HepG2 (cell line): ENCODE results near the gene TMEM167A. TPM values are rescaled to one million over a fixed set of nuclear protein-coding genes. Genes with fewer than 3 reads are reported as not detected.

Experiments used
- ARID2 ChIP-seq: sonication (generic); formaldehyde crosslinking; IDR thresholded peaks from 2 replicates; pipeline ENCODE4 v1.8.1; 2022; ENCODE audit warnings: mild to moderate bottlenecking, missing genetic modification reagents, borderline replicate concordance
- ARNT ChIP-seq: fragments of 450-650 bp; IDR thresholded peaks from 2 replicates; pipeline ENCODE4 v1.6.1; 2017
- E2F1 ChIP-seq: sonication (generic); formaldehyde crosslinking; IDR thresholded peaks from 2 replicates; pipeline ENCODE4 v1.5.0; 2020; ENCODE audit warnings: missing genetic modification reagents
- GATAD2A ChIP-seq: IDR thresholded peaks from 2 replicates; pipeline ENCODE4 v1.6.1; 2016
- KDM3A ChIP-seq: IDR thresholded peaks from 2 replicates; pipeline ENCODE4 v1.6.1; 2018; ENCODE audit warnings: low read depth, missing compliant biosample characterization
- KDM5B ChIP-seq: sonication (generic); formaldehyde crosslinking; IDR thresholded peaks from 2 replicates; pipeline ENCODE4 v1.4.0; 2020; ENCODE audit warnings: missing genetic modification reagents, mild to moderate bottlenecking, borderline replicate concordance
- MATR3 ChIP-seq: sonication (generic); formaldehyde crosslinking; IDR thresholded peaks from 2 replicates; pipeline ENCODE4 v1.4.0; 2020; ENCODE audit warnings: missing genetic modification reagents
- NFE2 ChIP-seq: sonication (generic); formaldehyde crosslinking; IDR thresholded peaks from 2 replicates; pipeline ENCODE4 v1.4.0; 2020; ENCODE audit warnings: missing genetic modification reagents
- TERF1 ChIP-seq: sonication (generic); formaldehyde crosslinking; IDR thresholded peaks from 2 replicates; pipeline ENCODE4 v1.8.0; 2022; ENCODE audit warnings: mild to moderate bottlenecking, missing genetic modification reagents, moderate library complexity
- TFDP1 ChIP-seq: IDR thresholded peaks from 2 replicates; pipeline ENCODE4 v1.6.1; 2016; ENCODE audit warnings: missing compliant biosample characterization, missing genetic modification reagents, borderline replicate concordance
- TRIM22 ChIP-seq: fragments of 450-650 bp; IDR thresholded peaks from 2 replicates; pipeline ENCODE4 v1.6.1; 2017
- ZBTB34 ChIP-seq: sonication (generic); formaldehyde crosslinking; IDR thresholded peaks from 2 replicates; pipeline ENCODE4 v1.8.0; 2022; ENCODE audit warnings: mild to moderate bottlenecking, missing genetic modification reagents
- ZNF407 ChIP-seq: sonication (generic); formaldehyde crosslinking; IDR thresholded peaks from one replicate; pipeline ENCODE4 v1.5.1; 2020; ENCODE audit warnings: mild to moderate bottlenecking, missing genetic modification reagents; ENCODE audit errors: not compliant biosample characterization
- polyA plus RNA-seq, 8 experiments: library from polyadenylated mRNA; depleted of rRNA in 3 of 8; stranded (reverse) in 7 of 8; unstranded in 1 of 8; fragments of >200 nt; fragmentation: Illumina TruSeq in 4 of 8; extraction: Trizol in 4 of 8; gene quantifications; 2 replicates each; pipeline versions ENCODE4 v1.2.1 to v1.2.3, GENCODE V29; 2011 to 2016; ENCODE audit warnings: low read depth in 4 of 8, missing spikeins in 1 of 8, mixed read lengths in 1 of 8; ENCODE audit not compliant: insufficient read depth in 1 of 8
- total RNA-seq, 5 experiments: library from RNA; depleted of rRNA; stranded (reverse); fragments of >200 nt; fragmentation: Illumina TruSeq; extraction: Trizol; gene quantifications; 2 replicates each; pipeline ENCODE4 v1.2.3, GENCODE V29; 2016; ENCODE audit warnings: low read depth in 1 of 5

The TMEM167A gene
- total and polyA plus RNA-seq, 2 of the 13 experiments (the other 11 are each of a cell fraction or from before 2014, with no cell fraction given), result 47.0 to 78.7 TPM

- TF ChIP-seq ZNF407 (CRISPR knock-in tag) (no peak), NFE2 (CRISPR knock-in tag) (no peak), ARNT (no peak), ZBTB34 (CRISPR knock-in tag) (peak; percentile 33; the same call in 1 of the 2 replicates), ARID2 (CRISPR knock-in tag) (peak; percentile 68; the same call in 1 of the 2 replicates), KDM5B (CRISPR knock-in tag) (peak; percentile 55; the same call in 1 of the 2 replicates), TFDP1 (CRISPR knock-in tag) (peak; percentile 92), E2F1 (peak; percentile 81), MATR3 (CRISPR knock-in tag) (no peak), TRIM22 (no peak), TERF1 (CRISPR knock-in tag) (no peak), GATAD2A (CRISPR knock-in tag) (no peak; the same call in 1 of the 2 replicates), KDM3A (CRISPR knock-in tag) (no peak)
Observed at GRCh38 chr5:83076742-83077661, at the start of gene TMEM167A, which contains the start of gene XRCC4 (continued).
